Pancreas (tissue), 10 donors: ENCODE measurements around the gene CYB5B. TPM values are rescaled to one million over a fixed set of nuclear protein-coding genes. Genes with fewer than 3 reads are reported as not detected.

Source experiments
- ATAC-seq, 4 donors: fragments of 200-7000 bp; cut with Tn5 transposase; one replicate each; pipeline versions ENCODE4 v1.8.0 to v1.9.1; 2020; ENCODE audit warnings: mild to moderate bottlenecking in 4 of 4, moderate library complexity in 4 of 4
- DNase-seq, 6 donors: peaks; one replicate each; pipeline ENCODE4 v3.0.0-alpha.2; 2020
- FAIRE-seq: peaks from 2 replicates; lab custom pipeline; 2012; peaks lifted over from hg19 to GRCh38; lab: Jason Lieb, UNC
- H3K27ac ChIP-seq, 4 donors: fragments of 200-600 bp; sonication (generic); 1 replicate in 3 of 4; 2 replicates in 1 of 4; pipeline versions ENCODE4 v1.5.0 to v1.8.0; 2020
- H3K27me3 ChIP-seq, 4 donors: fragments of 200-600 bp; one replicate each; pipeline ENCODE4 v1.8.0; 2021
- H3K36me3 ChIP-seq, 3 donors: fragments of 200-600 bp; sonication (generic) in 1 of 3; one replicate each; pipeline versions ENCODE4 v1.5.0 to v1.8.0; 2020 to 2021
- H3K4me1 ChIP-seq, 3 donors: fragments of 200-600 bp; one replicate each; pipeline ENCODE4 v1.8.0; 2021
- H3K4me3 ChIP-seq, 4 donors: fragments of 200-600 bp; sonication (generic) in 2 of 4; one replicate each; pipeline versions ENCODE4 v1.5.0 to v1.8.0; 2020 to 2021
- H3K9me3 ChIP-seq, 4 donors: fragments of 200-600 bp; one replicate each; pipeline ENCODE4 v1.8.0; 2021
- WGBS, 2 donors: extraction: QIAGEN DNeasy Blood & Tissue Kit; methylation state at CpG; one replicate each; pipeline ENCODE4 v1.1.7; 2013; 5-methylcytosine and 5-hydroxymethylcytosine counted together
- intact Hi-C, 3 donors: fragments of 100-400 bp; cut with DNase I; formaldehyde crosslinking; loops; one replicate each; pipeline versions ENCODE4 v1.11.1 to v1.14.2; 2022
- polyA plus RNA-seq, 2 donors: library from polyadenylated mRNA; stranded (reverse); fragments of 200-250 nt; gene quantifications; one replicate each; pipeline ENCODE4 v1.2.3, GENCODE V29; 2013
- total RNA-seq, 6 donors: library from RNA; stranded (reverse); fragmentation: NEBNext Ultra II Directional in 4 of 6; extraction: Animal tissue kit (Norgen Biotek cat#: 25700) in 4 of 6; gene quantifications; one replicate each; pipeline versions ENCODE4 v1.2.1 to v1.2.4, GENCODE V29; 2021 to 2023
- TF ChIP-seq, protein P1 (sequence below), 4 donors: fragments of 200-600 bp; sonication (generic) in 3 of 4; IDR thresholded peaks; one replicate each; pipeline versions ENCODE4 v1.5.0 to v1.8.0; 2021; ENCODE audit warnings: antibody characterized with exemption in 4 of 4
- donor health status: healthy with polysubstance abuse.
- donor health status: DM: no; HTN: no; CAD: no; lungs with moderate emphysema.
- donor health status: DM: no; HTN: no; CAD: no.
- donor health status: control.
- donor health status: control.
- donor health status: Bipolar disorder and iron deficiency.
- donor health status: DM: yes; HTN: yes; CAD: no.
- donor health status: DM: no; HTN: no; CAD: no.
- donor health status: DM: no; HTN: no; CAD: no.
- donor health status: DM: yes; HTN: yes; CAD: no.

The CYB5B gene
- total and polyA plus RNA-seq, 8 donors, result 16.0 to 38.1 (median 24.5) TPM

DNA sequence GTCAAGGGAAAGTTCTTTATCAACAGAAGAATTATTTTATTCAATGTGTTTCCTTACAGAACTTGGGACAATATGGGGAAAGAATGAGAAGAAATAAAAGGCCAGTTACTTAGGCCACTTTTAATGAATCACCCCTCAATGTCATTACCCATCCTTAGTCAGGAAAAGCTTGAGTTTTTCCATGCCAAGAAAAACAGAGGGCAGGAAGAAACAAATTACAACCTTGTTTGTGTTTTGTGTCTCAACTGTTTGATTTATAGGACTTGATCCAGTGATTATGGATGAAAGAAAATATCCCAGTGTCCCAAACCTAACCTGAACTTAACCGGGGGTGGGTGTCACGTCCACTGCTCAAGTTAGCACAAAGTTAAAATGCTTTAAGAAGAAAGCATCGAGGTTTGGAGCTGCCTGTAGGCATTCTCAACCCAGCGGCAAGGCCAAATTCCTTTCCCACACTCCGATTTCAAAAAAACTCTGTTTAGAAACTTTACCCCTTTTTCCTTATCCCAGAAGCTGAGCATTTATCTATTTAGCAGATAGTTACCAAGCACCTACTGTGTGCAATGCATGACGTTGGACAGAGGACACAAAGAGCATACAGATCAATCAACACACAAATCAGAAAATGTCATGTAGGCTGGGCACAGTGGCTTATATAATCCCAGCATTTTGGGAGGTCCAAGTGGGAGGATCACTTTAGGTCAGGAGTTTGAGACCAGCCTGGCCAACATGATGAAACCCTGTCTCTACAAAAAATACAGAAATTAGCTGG, 14.0 kb upstream of the CYB5B start:
- no peak for FAIRE-seq
- WGBS, 2 donors, result 43 to 45% methylated on average over 6 of the region's 6 CpGs
- Histone ChIP-seq H3K4me3 (no peak overlapping the region), H3K4me1 (no peaks in the 10 kb centered on the region), H3K27me3 (no peaks in the 10 kb centered on the region), H3K27ac (no peak overlapping the region), H3K9me3 (no peaks in the 10 kb centered on the region), H3K36me3 (no peaks in the 10 kb centered on the region)
- no peak for DNase-seq
- ATAC-seq, result no peak
- intact Hi-C loops, result loop anchor here in 1 of 3 donors (10.0 kb wide), 1 partner anchor 144 kb away; no protein-coding TSS in a partner anchor
- TF ChIP-seq, protein P1, sequence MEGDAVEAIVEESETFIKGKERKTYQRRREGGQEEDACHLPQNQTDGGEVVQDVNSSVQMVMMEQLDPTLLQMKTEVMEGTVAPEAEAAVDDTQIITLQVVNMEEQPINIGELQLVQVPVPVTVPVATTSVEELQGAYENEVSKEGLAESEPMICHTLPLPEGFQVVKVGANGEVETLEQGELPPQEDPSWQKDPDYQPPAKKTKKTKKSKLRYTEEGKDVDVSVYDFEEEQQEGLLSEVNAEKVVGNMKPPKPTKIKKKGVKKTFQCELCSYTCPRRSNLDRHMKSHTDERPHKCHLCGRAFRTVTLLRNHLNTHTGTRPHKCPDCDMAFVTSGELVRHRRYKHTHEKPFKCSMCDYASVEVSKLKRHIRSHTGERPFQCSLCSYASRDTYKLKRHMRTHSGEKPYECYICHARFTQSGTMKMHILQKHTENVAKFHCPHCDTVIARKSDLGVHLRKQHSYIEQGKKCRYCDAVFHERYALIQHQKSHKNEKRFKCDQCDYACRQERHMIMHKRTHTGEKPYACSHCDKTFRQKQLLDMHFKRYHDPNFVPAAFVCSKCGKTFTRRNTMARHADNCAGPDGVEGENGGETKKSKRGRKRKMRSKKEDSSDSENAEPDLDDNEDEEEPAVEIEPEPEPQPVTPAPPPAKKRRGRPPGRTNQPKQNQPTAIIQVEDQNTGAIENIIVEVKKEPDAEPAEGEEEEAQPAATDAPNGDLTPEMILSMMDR (IDR thresholded peaks at IDR 0.05), result no peak

DNA sequence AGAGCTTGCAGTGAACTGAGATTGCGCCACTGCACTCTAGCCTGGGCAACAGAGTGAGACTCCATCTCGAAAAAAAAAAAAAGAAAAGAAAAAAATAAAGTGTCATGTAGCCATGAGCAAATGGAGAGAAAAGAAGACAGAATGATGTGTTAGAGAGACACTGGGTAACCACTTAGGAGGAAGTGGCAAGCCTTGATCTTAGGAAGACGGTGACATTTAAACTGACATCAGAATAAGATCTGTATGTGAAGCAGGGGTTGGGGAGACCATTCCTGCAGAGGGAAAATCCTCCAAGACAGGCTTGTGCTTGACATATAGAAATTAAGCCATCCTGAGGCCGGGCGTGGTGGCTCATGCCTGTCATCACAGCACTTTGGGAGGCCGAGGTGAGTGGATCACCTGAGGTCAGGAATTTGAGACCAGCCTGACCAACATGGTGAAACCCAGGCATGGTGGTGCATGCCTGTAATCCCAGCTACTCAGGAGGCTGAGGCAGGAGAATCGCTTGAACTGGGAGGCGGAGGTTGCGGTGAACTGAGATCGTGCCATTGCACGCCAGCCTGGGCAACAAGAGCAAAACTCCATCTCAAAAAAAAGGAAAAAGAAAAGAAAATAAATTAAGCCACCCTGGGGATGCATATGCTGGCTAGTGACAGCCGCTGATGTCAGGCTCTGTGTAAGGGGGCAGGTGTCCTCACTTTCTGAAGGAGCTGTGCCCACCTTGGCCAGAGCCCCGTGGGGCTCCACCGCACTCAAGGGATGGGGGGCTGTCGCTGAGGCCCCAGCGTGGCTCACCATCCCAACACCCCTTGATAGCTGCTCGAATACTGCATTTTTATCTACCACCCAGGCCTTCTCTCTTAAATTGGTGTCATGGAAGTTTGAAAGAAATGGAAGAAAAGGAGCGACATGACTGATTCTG, 13.1 kb upstream of the CYB5B start:
- H3K27me3 ChIP-seq, result no peaks in the 10 kb centered on the region
- H3K4me1 ChIP-seq, result no peaks in the 10 kb centered on the region
- H3K4me3 ChIP-seq, result no peak overlapping the region
- WGBS, 2 donors, result 82 to 87% methylated on average over 18 of the region's 18 CpGs
- DNase-seq, result peak in 1 of 6 donors; percentile 9
- FAIRE-seq, result no peak
- TF ChIP-seq, protein P1 (IDR thresholded peaks at IDR 0.05), result no peak
- no peak overlapping the region for H3K27ac ChIP-seq
- intact Hi-C loops, result loop anchor here in 1 of 3 donors (10.0 kb wide), 1 partner anchor 143 kb away; no protein-coding TSS in a partner anchor
- ATAC-seq, result no peak
- H3K36me3 ChIP-seq, result no peaks in the 10 kb centered on the region
- no peaks in the 10 kb centered on the region for H3K9me3 ChIP-seq

GRCh38 chr16:69412287-69412686, 12.1 kb upstream of the CYB5B start:
- 88 to 90% methylated on average over 12 of the region's 12 CpGs for WGBS, 2 donors

DNA sequence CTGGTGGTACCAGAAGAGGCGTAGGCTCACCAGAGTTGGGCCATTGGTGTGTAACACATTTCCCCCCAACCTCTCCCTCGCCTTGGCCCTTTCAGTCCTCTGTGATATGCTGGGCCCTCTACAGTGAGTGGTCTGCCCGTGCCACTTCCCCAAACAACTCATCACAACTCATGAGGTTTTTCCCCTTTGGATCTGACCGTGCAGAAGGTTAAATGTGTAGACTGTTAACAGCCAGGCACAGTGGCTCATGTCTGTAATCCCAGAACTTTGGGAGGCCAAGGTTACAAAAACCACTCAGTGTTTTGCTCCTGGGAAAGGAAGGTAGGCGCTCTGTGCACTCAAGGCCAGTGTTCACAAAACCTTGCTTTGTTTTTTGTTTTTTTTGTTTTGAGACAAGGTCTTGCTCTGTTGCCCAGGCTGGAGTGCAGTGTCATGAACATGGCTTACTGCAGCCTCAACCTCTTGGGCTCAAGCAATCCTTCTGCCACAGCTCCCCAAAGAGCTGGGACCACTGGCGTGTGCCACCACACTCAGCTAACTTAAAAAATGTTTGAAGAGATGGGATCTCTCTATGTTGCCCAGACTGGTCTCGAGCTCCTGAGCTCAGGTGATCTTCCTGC, 11.3 kb upstream of the CYB5B start:
- no peak for FAIRE-seq
- no peaks in the 10 kb centered on the region for H3K9me3 ChIP-seq
- no peak for ATAC-seq
- no peaks in the 10 kb centered on the region for H3K36me3 ChIP-seq
- intact Hi-C loops, result loop anchor here in 1 of 3 donors (10.0 kb wide), 1 partner anchor 142 kb away; no protein-coding TSS in a partner anchor
- WGBS, 2 donors, result 88 to 91% methylated on average over 7 of the region's 7 CpGs
- no peaks in the 10 kb centered on the region for H3K4me1 ChIP-seq
- no peaks in the 10 kb centered on the region for H3K27me3 ChIP-seq
- H3K27ac ChIP-seq, result no peak overlapping the region
- TF ChIP-seq, protein P1 (IDR thresholded peaks at IDR 0.05), result no peak
- DNase-seq, result peak in 1 of 6 donors; percentile 11
- H3K4me3 ChIP-seq, result no peak overlapping the region

More at GRCh38 chr16:69412287-69412686, 12.1 kb upstream of the CYB5B start:
- intact Hi-C loops, result loop anchor here in 1 of 3 donors (10.0 kb wide), 1 partner anchor 143 kb away; no protein-coding TSS in a partner anchor
- H3K4me3 ChIP-seq, result no peak overlapping the region
- no peaks in the 10 kb centered on the region for H3K27me3 ChIP-seq
- DNase-seq (peak in 1 of 6 donors; percentile 18), FAIRE-seq (no peak), ATAC-seq (no peak)
- H3K36me3 ChIP-seq, result no peaks in the 10 kb centered on the region
- H3K27ac ChIP-seq, result no peak overlapping the region
- TF ChIP-seq, protein P1 (IDR thresholded peaks at IDR 0.05), result no peak
- no peaks in the 10 kb centered on the region for H3K9me3 ChIP-seq
- no peaks in the 10 kb centered on the region for H3K4me1 ChIP-seq
